B cell (primary cell): ENCODE results near the gene MS4A3. TPM values are rescaled to one million over a fixed set of nuclear protein-coding genes. Genes with fewer than 3 reads are reported as not detected.

Experiments used
- ATAC-seq: fragments of 200-7000 bp; cut with Tn5 transposase; one replicate; pipeline ENCODE4 v1.10.0; 2021; ENCODE audit warnings: low read depth, mild to moderate bottlenecking, moderate number of reproducible peaks, moderate library complexity
- CTCF ChIA-PET: fragments of 350-600 bp; sonication (Branson Sonifier 250); formaldehyde crosslinking; loops from one replicate; lab custom pipeline; 2021; ENCODE audit warnings: antibody characterized with exemption, inconsistent platforms; lab: Charles Lee
- POLR2A ChIA-PET: fragments of 350-600 bp; sonication (Branson Sonifier 250); formaldehyde crosslinking; loops from one replicate; lab custom pipeline; 2021; ENCODE audit warnings: antibody characterized with exemption; lab: Charles Lee
- DNase-seq: peaks from one replicate; pipeline ENCODE4 v3.0.0; 2013
- H2AFZ ChIP-seq: 2 replicates; pipeline ENCODE4 v1.6.1; 2012; ENCODE audit warnings: mild to moderate bottlenecking, low read depth, low read length; ENCODE audit not compliant: insufficient read depth, poor library complexity, severe bottlenecking
- H3K27ac ChIP-seq, 2 donors: 1 replicate in 1 of 2; 2 replicates in 1 of 2; pipeline ENCODE4 v1.5.1; 2012 to 2013; ENCODE audit warnings: low read length in 2 of 2, mild to moderate bottlenecking in 2 of 2, moderate library complexity in 1 of 2
- H3K27me3 ChIP-seq, 4 experiments: fragments of 200-600 bp in 1 of 4; sonication (generic) in 1 of 4; replicated peaks in 1 of 4; 1 replicate in 2 of 4; 2 replicates in 2 of 4; pipeline versions ENCODE4 v1.6.1 to v1.7.0; 2013 to 2016; ENCODE audit warnings: low read length in 3 of 4, mild to moderate bottlenecking in 2 of 4, mixed read lengths in 1 of 4, moderate library complexity in 1 of 4; ENCODE audit not compliant: insufficient read depth in 4 of 4, control insufficient read depth in 3 of 4; ENCODE audit errors: control extremely low read depth in 1 of 4
- H3K36me3 ChIP-seq, 2 experiments: replicated peaks in 1 of 2; 1 replicate in 1 of 2; 2 replicates in 1 of 2; pipeline versions ENCODE4 v1.6.1 to v1.7.1; 2013; ENCODE audit warnings: low read length in 1 of 2; ENCODE audit not compliant: insufficient read depth in 2 of 2, control insufficient read depth in 1 of 2; ENCODE audit errors: control extremely low read depth in 1 of 2, extremely low read depth in 1 of 2
- H3K4me1 ChIP-seq, 2 donors: fragments of 200-600 bp in 1 of 2; sonication (generic) in 1 of 2; 1 replicate in 1 of 2; 2 replicates in 1 of 2; pipeline versions ENCODE4 v1.5.1 to v1.6.1; 2013 to 2017; ENCODE audit warnings: low read length in 2 of 2; ENCODE audit not compliant: control insufficient read depth in 2 of 2, insufficient read depth in 2 of 2
- H3K4me2 ChIP-seq: replicated peaks from 2 replicates; pipeline ENCODE3; 2012; ENCODE audit warnings: mild to moderate bottlenecking, low read depth, low read length; ENCODE audit not compliant: poor library complexity, severe bottlenecking
- H3K4me3 ChIP-seq, 5 experiments: fragments of 200-600 bp in 1 of 5; sonication (generic) in 1 of 5; 1 replicate in 3 of 5; 2 replicates in 2 of 5; pipeline versions ENCODE4 v1.5.1 to v1.7.0; 2011 to 2016; ENCODE audit warnings: low read length in 4 of 5, mild to moderate bottlenecking in 4 of 5, low read depth in 2 of 5, control low read depth in 1 of 5, moderate library complexity in 1 of 5; ENCODE audit not compliant: insufficient read depth in 1 of 5; ENCODE audit errors: control extremely low read depth in 1 of 5, extremely low read depth in 1 of 5
- H3K79me2 ChIP-seq: fragments of 200-600 bp; sonication (generic); one replicate; pipeline ENCODE4 v1.6.0; 2016; ENCODE audit warnings: low read length; ENCODE audit not compliant: control insufficient read depth, insufficient read depth
- H3K9ac ChIP-seq: fragments of 200-600 bp; sonication (generic); 2 replicates; pipeline ENCODE4 v1.6.1; 2017; ENCODE audit warnings: mild to moderate bottlenecking, low read length, moderate library complexity
- H3K9me3 ChIP-seq, 3 donors: one replicate each; pipeline versions ENCODE4 v1.6.1 to v1.7.1; 2013; ENCODE audit warnings: low read length in 2 of 3; ENCODE audit not compliant: control insufficient read depth in 2 of 3, insufficient read depth in 1 of 3; ENCODE audit errors: control extremely low read depth in 1 of 3
- H4K20me1 ChIP-seq: 2 replicates; pipeline ENCODE4 v1.6.0; 2012; ENCODE audit warnings: mild to moderate bottlenecking, low read length; ENCODE audit not compliant: insufficient read depth, control insufficient read depth, poor library complexity, severe bottlenecking
- H3K27ac Mint-ChIP-seq: one replicate; pipeline ENCODE4 v1.8.0; 2021; ENCODE audit warnings: mixed read lengths
- H3K27me3 Mint-ChIP-seq: one replicate; pipeline ENCODE4 v1.8.0; 2021; ENCODE audit warnings: mixed read lengths
- H3K4me1 Mint-ChIP-seq: one replicate; pipeline ENCODE4 v1.8.0; 2021; ENCODE audit warnings: mixed read lengths
- H3K4me3 Mint-ChIP-seq: one replicate; pipeline ENCODE4 v1.8.0; 2021; ENCODE audit warnings: mixed read lengths
- H3K9me3 Mint-ChIP-seq: one replicate; pipeline ENCODE4 v1.8.0; 2022; ENCODE audit warnings: mixed read lengths; ENCODE audit not compliant: insufficient read depth
- EZH2 ChIP-seq: IDR thresholded peaks from 2 replicates; pipeline ENCODE4 v1.6.1; 2012; ENCODE audit warnings: borderline replicate concordance, low read depth, mild to moderate bottlenecking, moderate library complexity, low read length; ENCODE audit not compliant: insufficient read depth, poor library complexity, severe bottlenecking
- WGBS: methylation state at CpG from one replicate; pipeline ENCODE4 v1.1.5; 2013; ENCODE audit warnings: missing lambda C conversion rate; ENCODE audit not compliant: insufficient coverage; 5-methylcytosine and 5-hydroxymethylcytosine counted together
- intact Hi-C: fragments of 100-400 bp; cut with micrococcal nuclease; formaldehyde crosslinking; loops from one replicate; pipeline ENCODE4 v1.10.0; 2022
- polyA plus RNA-seq: library from polyadenylated mRNA; depleted of rRNA; stranded (reverse); fragments of >200 nt; gene quantifications from 2 replicates; pipeline ENCODE4 v1.2.3, GENCODE V29; 2012
- total RNA-seq, 2 donors: library from RNA; stranded (reverse); fragments of 120-200 nt in 1 of 2; gene quantifications; 1 replicate in 1 of 2; 2 replicates in 1 of 2; pipeline versions ENCODE4 v1.2.3 to v1.2.4, GENCODE V29; 2013 to 2022
- TF ChIP-seq, protein P1 (sequence below): fragments of 200-600 bp; IDR thresholded peaks from one replicate; pipeline ENCODE4 v1.8.0; 2022; ENCODE audit warnings: antibody characterized with exemption, mild to moderate bottlenecking

The MS4A3 gene
- total and polyA plus RNA-seq, 2 donors (not counting 1 experiment from before 2014, with no cell fraction given) = not detected

DNA sequence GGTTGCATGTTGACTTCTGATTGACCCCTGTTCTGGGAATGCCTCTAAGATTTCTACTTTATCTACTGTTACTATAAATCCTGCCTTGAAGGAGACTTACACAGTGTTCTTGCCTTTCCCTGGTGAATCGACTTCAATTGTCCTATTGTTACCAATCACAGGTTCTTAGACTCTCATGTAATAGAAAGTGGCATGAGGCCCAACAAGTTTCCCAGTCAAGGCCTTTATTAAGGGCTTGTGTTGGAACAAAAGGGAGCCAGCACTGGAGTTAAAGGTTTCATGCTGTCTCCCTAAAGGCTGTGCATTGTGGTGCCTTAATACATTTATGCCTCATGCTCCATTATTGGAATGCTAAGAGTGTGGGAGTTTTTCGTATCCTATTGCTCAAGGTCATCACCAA is 55.3 kb downstream of the MS4A3 start:
- Histone ChIP-seq H3K9me3 (no peaks in the 10 kb centered on the region), H3K27ac (no peak overlapping the region), H4K20me1 (no peaks in the 10 kb centered on the region), H3K4me3 (no peak overlapping the region), H3K4me1 (no peaks in the 10 kb centered on the region), H3K9ac (no peak overlapping the region), H3K79me2 (no peaks in the 10 kb centered on the region), H3K36me3 (no peaks in the 10 kb centered on the region), H2AFZ (no peak overlapping the region), H3K4me2 (no peak overlapping the region), H3K27me3 (no peaks in the 10 kb centered on the region)
- TF ChIP-seq, protein P1, sequence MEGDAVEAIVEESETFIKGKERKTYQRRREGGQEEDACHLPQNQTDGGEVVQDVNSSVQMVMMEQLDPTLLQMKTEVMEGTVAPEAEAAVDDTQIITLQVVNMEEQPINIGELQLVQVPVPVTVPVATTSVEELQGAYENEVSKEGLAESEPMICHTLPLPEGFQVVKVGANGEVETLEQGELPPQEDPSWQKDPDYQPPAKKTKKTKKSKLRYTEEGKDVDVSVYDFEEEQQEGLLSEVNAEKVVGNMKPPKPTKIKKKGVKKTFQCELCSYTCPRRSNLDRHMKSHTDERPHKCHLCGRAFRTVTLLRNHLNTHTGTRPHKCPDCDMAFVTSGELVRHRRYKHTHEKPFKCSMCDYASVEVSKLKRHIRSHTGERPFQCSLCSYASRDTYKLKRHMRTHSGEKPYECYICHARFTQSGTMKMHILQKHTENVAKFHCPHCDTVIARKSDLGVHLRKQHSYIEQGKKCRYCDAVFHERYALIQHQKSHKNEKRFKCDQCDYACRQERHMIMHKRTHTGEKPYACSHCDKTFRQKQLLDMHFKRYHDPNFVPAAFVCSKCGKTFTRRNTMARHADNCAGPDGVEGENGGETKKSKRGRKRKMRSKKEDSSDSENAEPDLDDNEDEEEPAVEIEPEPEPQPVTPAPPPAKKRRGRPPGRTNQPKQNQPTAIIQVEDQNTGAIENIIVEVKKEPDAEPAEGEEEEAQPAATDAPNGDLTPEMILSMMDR = no peak
- no peak for TF ChIP-seq EZH2
- no peak overlapping the region for H3K27ac Mint-ChIP-seq
- H3K27me3 Mint-ChIP-seq = peaks cover 18% of the 10 kb centered on the region
- ATAC-seq (no peak), DNase-seq (no peak)
- no peaks in the 10 kb centered on the region for H3K4me1 Mint-ChIP-seq
- WGBS = 60% methylated on average over 1 of the region's 2 CpGs
- intact Hi-C loops = no loop called here
- H3K4me3 Mint-ChIP-seq = no peak overlapping the region
- H3K9me3 Mint-ChIP-seq = no peaks in the 10 kb centered on the region
- ChIA-PET CTCF (no interaction called here), POLR2A (no interaction called here)

DNA sequence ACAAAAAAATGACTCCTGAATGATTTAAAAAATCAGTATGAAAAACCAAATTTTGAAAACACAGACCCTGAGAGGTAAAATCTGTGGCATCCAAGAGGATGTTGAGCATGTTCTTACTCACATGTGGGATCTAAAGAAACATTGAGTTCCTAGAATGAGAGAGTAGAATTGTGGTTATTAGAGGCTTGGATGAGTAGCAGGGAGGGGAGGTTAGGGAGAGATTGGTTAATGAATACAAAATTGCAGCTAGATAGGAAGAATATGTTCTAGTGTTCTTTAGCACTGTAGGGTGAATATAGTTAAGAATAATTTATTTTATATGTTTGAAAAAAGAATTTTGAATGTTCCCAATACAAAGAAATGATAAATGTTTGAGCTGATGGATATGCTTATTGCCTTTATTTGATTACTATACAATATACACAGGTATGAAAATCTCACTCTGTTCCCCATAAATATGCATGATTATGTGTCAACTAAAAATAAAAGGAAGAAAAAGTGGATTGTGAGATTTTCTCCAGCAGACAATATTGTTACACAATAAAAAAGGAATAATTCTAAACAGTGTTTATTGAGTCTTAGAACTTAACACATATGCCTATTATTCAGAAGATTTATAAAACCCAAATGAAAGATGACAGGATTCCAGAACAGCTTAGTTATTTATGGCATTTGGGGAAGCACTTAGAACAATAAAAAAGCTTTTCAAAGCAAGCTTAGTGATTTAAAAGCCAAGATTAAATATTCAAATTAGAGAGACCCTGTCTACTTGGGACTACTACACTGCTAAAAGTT is 60.7 kb downstream of the MS4A3 start:
- no peak overlapping the region for H3K27ac Mint-ChIP-seq
- Histone ChIP-seq H3K9ac (no peak overlapping the region), H3K4me2 (no peak overlapping the region), H4K20me1 (no peaks in the 10 kb centered on the region), H2AFZ (no peak overlapping the region), H3K4me3 (no peak overlapping the region), H3K4me1 (peaks cover 3 to 5% of the 10 kb centered on the region in 2 donors), H3K79me2 (no peaks in the 10 kb centered on the region), H3K36me3 (no peaks in the 10 kb centered on the region), H3K27me3 (no peaks in the 10 kb centered on the region), H3K9me3 (peaks cover 5 to 13% (median 13%) of the 10 kb centered on the region in 3 donors), H3K27ac (no peak overlapping the region)
- TF ChIP-seq EZH2 = no peak
- TF ChIP-seq, protein P1 = no peak
- DNase-seq = no peak
- POLR2A ChIA-PET = no interaction called here
- H3K4me3 Mint-ChIP-seq = no peak overlapping the region
- intact Hi-C loops = no loop called here
- H3K4me1 Mint-ChIP-seq = peaks cover 10% of the 10 kb centered on the region
- peaks cover 4% of the 10 kb centered on the region for H3K27me3 Mint-ChIP-seq
- peaks cover 2% of the 10 kb centered on the region for H3K9me3 Mint-ChIP-seq
- ATAC-seq = no peak
- CTCF ChIA-PET = no interaction called here
